GM12892 (cell line): ENCODE results near the gene OS9.
"Not testable (repeated sequence)": the region's sequence is repeated elsewhere in the genome, so short reads cannot be mapped to it uniquely, and the experiment has no call there.

Source experiments
- DNase-seq: peaks from one replicate; pipeline ENCODE4 v3.0.0; 2011; ENCODE audit not compliant: insufficient read length
- FAIRE-seq: peaks from 2 replicates; lab custom pipeline; 2011; peaks lifted over from hg19 to GRCh38; lab: Jason Lieb, UNC
- POLR2A ChIP-seq: IDR thresholded peaks from 2 replicates; pipeline ENCODE4 v1.6.1; 2011; ENCODE audit warnings: low read depth, low read length, control low read depth
- POLR2AphosphoS5 ChIP-seq: IDR thresholded peaks from 2 replicates; pipeline ENCODE4 v1.6.1; 2011; ENCODE audit warnings: low read depth, low read length, control low read depth
- TAF1 ChIP-seq: IDR thresholded peaks from 2 replicates; pipeline ENCODE4 v1.6.1; 2011; ENCODE audit warnings: low read depth, mild to moderate bottlenecking, control low read depth, low read length, borderline replicate concordance

The OS9 gene

GRCh38 chr12:57700317-57700716 lies 6.4 kb downstream of the OS9 start:
- TF ChIP-seq POLR2A (no peak), POLR2AphosphoS5 (no peak), TAF1 (no peak)
- no peak for FAIRE-seq

GRCh38 chr12:57707250-57707649 lies 13.3 kb downstream of the OS9 start:
- TF ChIP-seq POLR2A, result no peak
- TF ChIP-seq TAF1, result no peak
- TF ChIP-seq POLR2AphosphoS5, result no peak
- no peak for FAIRE-seq
- DNase-seq, result no peak

More at GRCh38 chr12:57700317-57700716, 6.4 kb downstream of the OS9 start:
- DNase-seq, result no peak

GRCh38 chr12:57708296-57708695 lies 14.4 kb downstream of the OS9 start:
- no peak for DNase-seq
- TF ChIP-seq POLR2A, result no peak
- TF ChIP-seq POLR2AphosphoS5, result no peak
- no peak for TF ChIP-seq TAF1
- no peak for FAIRE-seq

- FAIRE-seq, result no peak
These were observed 18.8 kb downstream of the OS9 start for GRCh38 chr12:57712701-57713100.

GRCh38 chr12:57713209-57713608 lies 19.3 kb downstream of the OS9 start:
- TF ChIP-seq POLR2AphosphoS5 (no peak), POLR2A (no peak), TAF1 (no peak)
- DNase-seq (no peak), FAIRE-seq (no peak)

More at GRCh38 chr12:57712701-57713100, 18.8 kb downstream of the OS9 start:
- no peak for DNase-seq
- TF ChIP-seq POLR2AphosphoS5, result no peak
- no peak for TF ChIP-seq TAF1
- TF ChIP-seq POLR2A, result no peak

- FAIRE-seq, DNase-seq: not testable (repeated sequence)
These were observed 21.3 kb downstream of the OS9 start for GRCh38 chr12:57715036-57715748.

GRCh38 chr12:57715786-57716185 lies 21.9 kb downstream of the OS9 start:
- FAIRE-seq (no peak), DNase-seq (no peak)
- TF ChIP-seq TAF1 (no peak), POLR2AphosphoS5 (no peak), POLR2A (no peak)

- DNase-seq (no peak), FAIRE-seq (no peak)
- no peak for TF ChIP-seq TAF1
- no peak for TF ChIP-seq POLR2AphosphoS5
These were observed 22.4 kb downstream of the OS9 start for GRCh38 chr12:57716305-57716704.

- no peak for FAIRE-seq
- no peak for TF ChIP-seq POLR2AphosphoS5
- TF ChIP-seq POLR2A, result no peak
- no peak for TF ChIP-seq TAF1
- no peak for DNase-seq
These were observed 23.2 kb downstream of the OS9 start for GRCh38 chr12:57717131-57717530.

- FAIRE-seq, result no peak
These were observed 24.1 kb downstream of the OS9 start for GRCh38 chr12:57717846-57718640.

GRCh38 chr12:57718641-57719528 lies 25.0 kb downstream of the OS9 start:
- no peak for FAIRE-seq
- no peak for DNase-seq
- TF ChIP-seq POLR2A (no peak), TAF1 (no peak), POLR2AphosphoS5 (no peak)

More at GRCh38 chr12:57717846-57718640, 24.1 kb downstream of the OS9 start:
- no peak for TF ChIP-seq TAF1
- no peak for TF ChIP-seq POLR2A
- TF ChIP-seq POLR2AphosphoS5, result no peak
- no peak for DNase-seq
